Neural crest cell (in vitro differentiated cells): Measurements from ENCODE around the gene HIP1. TPM values are rescaled to one million over a fixed set of nuclear protein-coding genes. Genes with fewer than 3 reads are reported as not detected.

Experiments used
- DNase-seq: peaks from one replicate; pipeline ENCODE4 v3.0.0; 2021; ENCODE audit warnings: low read depth, mixed read lengths, low spot score
- H3K27ac Mint-ChIP-seq: one replicate; pipeline ENCODE4 v1.8.0; 2021; ENCODE audit warnings: mild to moderate bottlenecking, mixed read lengths; ENCODE audit not compliant: unreplicated experiment
- H3K27me3 Mint-ChIP-seq: 2 replicates; pipeline ENCODE4 v1.8.0; 2021; ENCODE audit warnings: low read depth, mild to moderate bottlenecking, mixed read lengths
- H3K36me3 Mint-ChIP-seq: 2 replicates; pipeline ENCODE4 v1.8.0; 2021; ENCODE audit warnings: low read depth, mild to moderate bottlenecking, mixed read lengths
- H3K4me1 Mint-ChIP-seq: 2 replicates; pipeline ENCODE4 v1.8.0; 2021; ENCODE audit warnings: mixed read lengths
- H3K4me3 Mint-ChIP-seq: one replicate; pipeline ENCODE4 v1.8.0; 2021; ENCODE audit warnings: mild to moderate bottlenecking, mixed read lengths
- H3K9me3 Mint-ChIP-seq: 2 replicates; pipeline ENCODE4 v1.8.0; 2021; ENCODE audit warnings: mixed read lengths
- CTCF ChIP-seq: fragments of 200-600 bp; sonication (generic); conservative IDR thresholded peaks from 2 replicates; pipeline ENCODE4 v1.5.0; 2021; ENCODE audit warnings: antibody characterized with exemption, mild to moderate bottlenecking
- total RNA-seq: library from RNA; stranded (reverse); gene quantifications from 2 replicates; pipeline ENCODE4 v1.2.1, GENCODE V29; 2021

HIP1 gene
- total RNA-seq, 1 donor from 2014 or later = 87.3 TPM

- Mint-ChIP-seq H3K4me3 (no peak overlapping the region), H3K27me3 (no peaks in the 10 kb centered on the region), H3K4me1 (no peaks in the 10 kb centered on the region), H3K9me3 (peaks cover 2% of the 10 kb centered on the region), H3K36me3 (peaks cover 9% of the 10 kb centered on the region), H3K27ac (no peak overlapping the region)
- DNase-seq = no peak
- no peak for TF ChIP-seq CTCF
Observed at GRCh38 chr7:75679060-75679459, 59.7 kb downstream of the HIP1 start.

GRCh38 chr7:75669579-75669978, 69.2 kb downstream of the HIP1 start:
- Mint-ChIP-seq H3K27me3 (no peaks in the 10 kb centered on the region), H3K27ac (no peak overlapping the region), H3K9me3 (no peaks in the 10 kb centered on the region), H3K4me3 (no peak overlapping the region), H3K4me1 (no peaks in the 10 kb centered on the region), H3K36me3 (no peaks in the 10 kb centered on the region)
- no peak for DNase-seq
- TF ChIP-seq CTCF = no peak

GRCh38 chr7:75667938-75668337, 70.8 kb downstream of the HIP1 start:
- H3K27me3 Mint-ChIP-seq = no peaks in the 10 kb centered on the region
- H3K4me3 Mint-ChIP-seq = no peak overlapping the region
- TF ChIP-seq CTCF = no peak
- H3K9me3 Mint-ChIP-seq = no peaks in the 10 kb centered on the region
- H3K27ac Mint-ChIP-seq = no peak overlapping the region
- no peaks in the 10 kb centered on the region for H3K4me1 Mint-ChIP-seq
- DNase-seq = no peak
- no peaks in the 10 kb centered on the region for H3K36me3 Mint-ChIP-seq

GRCh38 chr7:75663302-75663907, 75.3 kb downstream of the HIP1 start:
- Mint-ChIP-seq H3K9me3 (no peaks in the 10 kb centered on the region), H3K27ac (no peak overlapping the region), H3K27me3 (no peaks in the 10 kb centered on the region), H3K4me1 (peaks cover 7% of the 10 kb centered on the region), H3K36me3 (no peaks in the 10 kb centered on the region), H3K4me3 (no peak overlapping the region)
- DNase-seq = no peak
- TF ChIP-seq CTCF = no peak

- no peaks in the 10 kb centered on the region for H3K36me3 Mint-ChIP-seq
- no peak overlapping the region for H3K27ac Mint-ChIP-seq
- H3K4me3 Mint-ChIP-seq = no peak overlapping the region
- no peak for TF ChIP-seq CTCF
- no peaks in the 10 kb centered on the region for H3K9me3 Mint-ChIP-seq
- H3K4me1 Mint-ChIP-seq = peaks cover 7% of the 10 kb centered on the region
- H3K27me3 Mint-ChIP-seq = no peaks in the 10 kb centered on the region
- no peak for DNase-seq
Observed at GRCh38 chr7:75662579-75663301, 76.0 kb downstream of the HIP1 start.
